Ishikawa (cell line): ENCODE data around the gene SRSF12.

Experiments used
- CEBPB ChIP-seq: IDR thresholded peaks from 2 replicates; pipeline ENCODE4 v1.6.1; 2012
- CREB1 ChIP-seq: IDR thresholded peaks from 2 replicates; pipeline ENCODE4 v1.6.1; 2012; ENCODE audit warnings: low read depth
- EGR1 ChIP-seq: IDR thresholded peaks from 2 replicates; pipeline ENCODE4 v1.6.1; 2012
- EP300 ChIP-seq: IDR thresholded peaks from 2 replicates; pipeline ENCODE4 v1.6.1; 2012; ENCODE audit warnings: borderline replicate concordance
- FOXM1 ChIP-seq: IDR thresholded peaks from 2 replicates; pipeline ENCODE4 v1.6.1; 2012; ENCODE audit warnings: low read depth, borderline replicate concordance
- NFIC ChIP-seq: IDR thresholded peaks from 2 replicates; pipeline ENCODE4 v1.6.1; 2012
- RAD21 ChIP-seq: IDR thresholded peaks from 2 replicates; pipeline ENCODE4 v1.6.1; 2012; ENCODE audit warnings: low read depth
- TAF1 ChIP-seq: IDR thresholded peaks from 2 replicates; pipeline ENCODE4 v1.6.1; 2012; ENCODE audit warnings: low read depth, mild to moderate bottlenecking
- TCF12 ChIP-seq: IDR thresholded peaks from 2 replicates; pipeline ENCODE4 v1.6.1; 2012; ENCODE audit warnings: low read depth
- TEAD4 ChIP-seq: IDR thresholded peaks from 2 replicates; pipeline ENCODE4 v1.6.1; 2012
- YY1 ChIP-seq: IDR thresholded peaks from 2 replicates; pipeline ENCODE4 v1.6.1; 2012; ENCODE audit warnings: low read depth
- ZBTB7A ChIP-seq: IDR thresholded peaks from 2 replicates; pipeline ENCODE4 v1.6.1; 2012; ENCODE audit warnings: low read depth
- TF ChIP-seq, protein P1 (sequence below): IDR thresholded peaks from 2 replicates; pipeline ENCODE4 v1.6.1; 2012
- TF ChIP-seq, protein P2 (sequence below): IDR thresholded peaks from 2 replicates; pipeline ENCODE4 v1.6.1; 2012; ENCODE audit warnings: low read depth, mild to moderate bottlenecking
- TF ChIP-seq, protein P3 (sequence below): IDR thresholded peaks from 2 replicates; pipeline ENCODE4 v1.6.1; 2012

Gene SRSF12

DNA sequence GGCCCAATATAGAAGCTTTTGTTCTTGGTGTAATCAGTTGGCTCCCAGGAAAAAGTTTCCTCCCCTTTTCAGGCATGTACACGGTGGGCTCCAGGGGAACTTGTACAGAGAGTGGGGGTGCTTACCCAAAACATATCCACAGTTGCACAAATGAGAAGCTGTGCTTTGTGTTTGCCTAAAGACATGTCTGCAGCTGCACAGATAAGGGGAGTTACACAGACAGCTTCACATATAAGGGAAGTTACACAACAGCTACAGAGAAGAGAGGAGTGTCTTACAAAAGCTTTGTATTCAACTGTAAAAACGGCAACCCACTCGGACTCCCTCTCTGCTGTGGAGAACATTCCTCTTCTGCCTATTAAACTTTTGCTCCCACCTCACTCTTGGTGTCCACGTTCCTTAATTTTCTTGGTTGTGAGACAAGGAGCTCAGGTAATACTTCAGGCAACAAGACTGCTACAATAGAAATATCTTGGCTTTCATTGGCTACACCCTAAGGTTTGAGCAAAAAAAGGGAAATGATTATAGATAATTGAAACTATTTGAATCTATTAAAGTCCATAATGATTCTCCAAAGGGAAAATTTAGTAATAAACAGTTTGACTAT, 44.8 kb downstream of the SRSF12 start:
- no peak for TF ChIP-seq TAF1

DNA sequence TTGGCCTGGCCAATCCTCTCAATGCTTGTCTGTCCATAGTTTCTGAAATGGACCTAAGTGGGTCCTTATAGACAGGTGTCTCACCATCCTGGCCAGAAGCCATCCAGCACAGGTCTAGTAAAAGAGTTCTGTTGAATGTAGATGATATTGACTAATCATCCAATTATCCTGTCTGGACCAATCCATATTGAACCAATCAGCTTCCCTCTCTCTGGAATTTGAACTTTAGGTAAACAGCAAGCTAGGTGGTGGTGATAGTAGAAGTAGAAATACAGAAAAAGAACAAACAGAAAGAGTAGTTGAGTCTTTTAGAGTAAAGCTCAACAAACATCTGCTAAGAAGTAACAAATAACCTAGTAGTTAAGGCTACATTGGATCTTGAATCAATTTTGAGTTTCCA, 46.8 kb downstream of the SRSF12 start:
- no peak for TF ChIP-seq CREB1
- TF ChIP-seq, protein P1, sequence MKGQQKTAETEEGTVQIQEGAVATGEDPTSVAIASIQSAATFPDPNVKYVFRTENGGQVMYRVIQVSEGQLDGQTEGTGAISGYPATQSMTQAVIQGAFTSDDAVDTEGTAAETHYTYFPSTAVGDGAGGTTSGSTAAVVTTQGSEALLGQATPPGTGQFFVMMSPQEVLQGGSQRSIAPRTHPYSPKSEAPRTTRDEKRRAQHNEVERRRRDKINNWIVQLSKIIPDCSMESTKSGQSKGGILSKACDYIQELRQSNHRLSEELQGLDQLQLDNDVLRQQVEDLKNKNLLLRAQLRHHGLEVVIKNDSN, result no peak
- TF ChIP-seq, protein P2, sequence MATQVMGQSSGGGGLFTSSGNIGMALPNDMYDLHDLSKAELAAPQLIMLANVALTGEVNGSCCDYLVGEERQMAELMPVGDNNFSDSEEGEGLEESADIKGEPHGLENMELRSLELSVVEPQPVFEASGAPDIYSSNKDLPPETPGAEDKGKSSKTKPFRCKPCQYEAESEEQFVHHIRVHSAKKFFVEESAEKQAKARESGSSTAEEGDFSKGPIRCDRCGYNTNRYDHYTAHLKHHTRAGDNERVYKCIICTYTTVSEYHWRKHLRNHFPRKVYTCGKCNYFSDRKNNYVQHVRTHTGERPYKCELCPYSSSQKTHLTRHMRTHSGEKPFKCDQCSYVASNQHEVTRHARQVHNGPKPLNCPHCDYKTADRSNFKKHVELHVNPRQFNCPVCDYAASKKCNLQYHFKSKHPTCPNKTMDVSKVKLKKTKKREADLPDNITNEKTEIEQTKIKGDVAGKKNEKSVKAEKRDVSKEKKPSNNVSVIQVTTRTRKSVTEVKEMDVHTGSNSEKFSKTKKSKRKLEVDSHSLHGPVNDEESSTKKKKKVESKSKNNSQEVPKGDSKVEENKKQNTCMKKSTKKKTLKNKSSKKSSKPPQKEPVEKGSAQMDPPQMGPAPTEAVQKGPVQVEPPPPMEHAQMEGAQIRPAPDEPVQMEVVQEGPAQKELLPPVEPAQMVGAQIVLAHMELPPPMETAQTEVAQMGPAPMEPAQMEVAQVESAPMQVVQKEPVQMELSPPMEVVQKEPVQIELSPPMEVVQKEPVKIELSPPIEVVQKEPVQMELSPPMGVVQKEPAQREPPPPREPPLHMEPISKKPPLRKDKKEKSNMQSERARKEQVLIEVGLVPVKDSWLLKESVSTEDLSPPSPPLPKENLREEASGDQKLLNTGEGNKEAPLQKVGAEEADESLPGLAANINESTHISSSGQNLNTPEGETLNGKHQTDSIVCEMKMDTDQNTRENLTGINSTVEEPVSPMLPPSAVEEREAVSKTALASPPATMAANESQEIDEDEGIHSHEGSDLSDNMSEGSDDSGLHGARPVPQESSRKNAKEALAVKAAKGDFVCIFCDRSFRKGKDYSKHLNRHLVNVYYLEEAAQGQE, result no peak

DNA sequence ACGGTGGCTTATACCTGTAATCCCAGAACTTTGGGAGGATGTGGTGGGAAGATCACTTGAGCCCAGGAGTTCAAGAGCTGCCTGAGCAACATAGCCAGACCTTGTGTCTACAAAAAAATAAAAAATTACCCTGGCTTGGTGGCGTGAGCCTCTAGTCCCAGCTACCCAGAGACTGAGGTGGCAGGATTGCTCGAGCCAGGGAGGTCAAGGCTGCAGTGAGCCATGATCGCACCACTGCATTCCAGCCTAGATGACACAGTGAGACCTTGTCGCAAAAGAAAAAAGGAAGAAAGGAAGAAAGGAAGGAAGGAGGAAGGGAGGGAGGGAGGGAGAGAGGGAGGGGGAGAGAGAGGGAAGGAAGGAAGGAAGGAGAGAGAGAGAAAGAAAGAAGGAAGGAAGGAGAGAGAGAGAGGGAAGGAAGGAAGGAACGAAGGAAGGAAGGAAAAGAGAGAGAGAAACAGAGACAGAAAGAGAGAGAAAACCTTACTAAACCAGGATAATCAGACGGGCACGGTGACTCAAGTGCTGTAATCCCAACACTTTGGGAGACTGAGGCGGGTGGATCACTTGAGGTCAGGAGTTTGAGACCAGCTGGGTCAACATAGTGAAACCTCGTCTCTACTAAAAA, 48.2 kb downstream of the SRSF12 start:
- TF ChIP-seq YY1 (no peak), CEBPB (no peak), TEAD4 (no peak), FOXM1 (no peak)
- TF ChIP-seq, protein P2, result no peak

DNA sequence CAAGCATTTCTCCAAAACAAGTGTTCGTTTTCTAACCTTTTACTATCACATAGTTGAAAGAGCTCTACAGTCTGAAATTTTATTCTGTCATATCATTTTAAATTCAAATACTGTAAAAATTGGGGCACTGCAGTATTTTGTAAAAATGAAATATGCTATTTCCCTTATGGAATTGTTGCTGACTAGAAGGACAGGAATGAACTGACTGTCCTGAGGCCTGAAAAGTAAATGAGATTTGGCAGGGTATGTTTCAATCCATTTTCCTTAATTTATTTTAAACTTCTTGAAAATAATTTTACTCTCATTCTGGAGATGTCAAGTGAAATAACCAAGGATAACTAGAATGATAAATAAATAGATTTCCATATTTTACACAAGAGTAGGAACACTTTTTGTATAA, 49.2 kb downstream of the SRSF12 start:
- TF ChIP-seq, protein P1, result no peak
- TF ChIP-seq, protein P2, result no peak
- TF ChIP-seq YY1, result no peak

DNA sequence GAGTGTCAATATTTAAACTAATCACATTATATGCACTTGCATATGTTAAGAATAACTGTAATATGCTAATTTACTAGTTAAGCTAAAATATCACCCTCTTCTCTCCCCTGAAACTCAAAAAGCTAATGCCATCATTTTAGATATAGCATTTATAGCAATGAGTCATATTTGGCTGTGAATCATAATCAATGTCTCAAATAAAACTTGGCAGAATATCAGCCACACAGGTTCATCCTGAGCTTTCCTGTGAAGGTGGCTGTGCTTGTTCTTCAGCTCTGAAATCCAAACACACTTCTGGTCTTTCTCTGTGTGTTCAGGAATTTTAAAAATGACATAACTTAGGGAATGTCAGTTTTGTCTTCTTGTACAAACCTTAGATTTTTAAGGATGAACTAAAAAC, 50.1 kb downstream of the SRSF12 start:
- no peak for TF ChIP-seq EGR1
- TF ChIP-seq TEAD4, result no peak
- TF ChIP-seq CREB1, result no peak
- TF ChIP-seq, protein P1, result no peak
- no peak for TF ChIP-seq FOXM1
- TF ChIP-seq NFIC, result no peak
- no peak for TF ChIP-seq ZBTB7A

DNA sequence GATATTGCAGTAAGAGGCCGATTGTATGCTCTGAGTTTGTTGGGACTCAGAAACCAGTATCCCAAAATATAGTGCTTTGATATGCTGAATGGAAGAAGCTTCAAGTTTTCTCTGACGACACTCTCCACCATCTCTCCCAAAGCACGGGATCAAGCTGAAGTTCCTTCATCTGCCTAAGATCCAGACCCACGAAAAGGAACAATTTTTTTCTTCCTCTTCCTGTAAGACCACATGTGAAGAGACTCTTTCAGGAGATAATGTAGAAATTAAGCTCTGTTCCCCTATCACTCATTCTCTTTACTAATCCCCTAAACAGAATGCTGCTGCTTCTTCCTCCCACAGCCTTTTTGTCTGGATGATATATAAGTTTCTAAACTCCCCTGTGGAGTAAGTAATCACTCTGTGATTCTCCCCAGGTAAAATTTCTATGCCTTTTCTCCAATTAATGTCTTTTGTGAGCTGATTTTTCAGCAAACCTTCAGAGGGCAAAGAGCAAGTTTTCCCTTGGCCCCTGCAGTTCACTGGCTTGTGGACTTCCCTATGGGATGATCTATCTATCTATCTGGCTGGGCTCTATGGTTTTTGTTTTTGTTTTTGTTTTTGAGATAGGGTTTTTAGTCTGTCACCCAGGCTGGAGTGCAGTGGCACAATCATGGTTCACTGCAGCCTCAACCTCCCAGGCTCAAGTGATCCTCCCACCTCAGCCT, 50.8 kb downstream of the SRSF12 start:
- TF ChIP-seq, protein P3, sequence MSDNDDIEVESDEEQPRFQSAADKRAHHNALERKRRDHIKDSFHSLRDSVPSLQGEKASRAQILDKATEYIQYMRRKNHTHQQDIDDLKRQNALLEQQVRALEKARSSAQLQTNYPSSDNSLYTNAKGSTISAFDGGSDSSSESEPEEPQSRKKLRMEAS, result no peak
- no peak for TF ChIP-seq ZBTB7A
- TF ChIP-seq, protein P2, result no peak
- TF ChIP-seq RAD21, result no peak
- no peak for TF ChIP-seq EGR1
- TF ChIP-seq EP300, result no peak
- TF ChIP-seq NFIC, result no peak
- no peak for TF ChIP-seq CREB1
- no peak for TF ChIP-seq TEAD4
- TF ChIP-seq TCF12, result no peak
